Lower leg skin (tissue), 3 donors: ENCODE results near the gene SAT2.

Experiments used
- CTCF ChIP-seq, 3 donors: fragments of 450-650 bp; IDR thresholded peaks; one replicate each; pipeline ENCODE4 v1.5.1; 2016; ENCODE audit warnings: antibody characterized with exemption in 3 of 3, mild to moderate bottlenecking in 3 of 3, moderate library complexity in 2 of 3
- POLR2A ChIP-seq, 2 donors: fragments of 450-650 bp; IDR thresholded peaks; one replicate each; pipeline ENCODE4 v1.6.1; 2016 to 2017; ENCODE audit warnings: antibody characterized with exemption in 2 of 2, mild to moderate bottlenecking in 1 of 2, moderate library complexity in 1 of 2

GRCh38 chr17:7592422-7593021, 35.1 kb downstream of the SAT2 start:
- TF ChIP-seq CTCF (IDR thresholded peaks at IDR 0.05), result no peak
- no peak for TF ChIP-seq POLR2A (IDR thresholded peaks at IDR 0.05)
